HG03354 (cell line): ENCODE results near the gene UBE2G1.
"Not testable (repeated sequence)": the region's sequence is repeated elsewhere in the genome, so short reads cannot be mapped to it uniquely, and the experiment has no call there.

Source experiments
- ATAC-seq: cut with Tn5 transposase; IDR thresholded peaks from one replicate; pipeline ENCODE4 v1.9.1; 2021; ENCODE audit warnings: mild to moderate bottlenecking; ENCODE audit not compliant: unreplicated experiment, poor library complexity, severe bottlenecking

The UBE2G1 gene

GRCh38 chr17:4261452-4261851 lies 105.0 kb downstream of the UBE2G1 start:
- no peak for ATAC-seq

GRCh38 chr17:4258867-4259266 lies 107.6 kb downstream of the UBE2G1 start:
- no peak for ATAC-seq

GRCh38 chr17:4256952-4257351 lies 109.5 kb downstream of the UBE2G1 start:
- no peak for ATAC-seq

- ATAC-seq = not testable (repeated sequence)
These were observed 111.2 kb downstream of the UBE2G1 start for GRCh38 chr17:4255271-4255670.

GRCh38 chr17:4250887-4251286 lies 115.6 kb downstream of the UBE2G1 start:
- no peak for ATAC-seq

GRCh38 chr17:4249452-4250029 lies 116.9 kb downstream of the UBE2G1 start:
- no peak for ATAC-seq

GRCh38 chr17:4248504-4249277 lies 117.8 kb downstream of the UBE2G1 start:
- ATAC-seq = no peak

GRCh38 chr17:4247971-4248388 lies 118.5 kb downstream of the UBE2G1 start:
- ATAC-seq = no peak

- ATAC-seq = no peak
These were observed 119.0 kb downstream of the UBE2G1 start for GRCh38 chr17:4247361-4247970.

GRCh38 chr17:4246674-4247073 lies 119.8 kb downstream of the UBE2G1 start:
- no peak for ATAC-seq

- no peak for ATAC-seq
These were observed 124.9 kb downstream of the UBE2G1 start for GRCh38 chr17:4241535-4241934.

- ATAC-seq = no peak
These were observed 130.0 kb downstream of the UBE2G1 start for GRCh38 chr17:4236456-4236855.

GRCh38 chr17:4235372-4236279 lies 130.8 kb downstream of the UBE2G1 start:
- no peak for ATAC-seq

- ATAC-seq = no peak
These were observed 132.1 kb downstream of the UBE2G1 start for GRCh38 chr17:4234401-4234800.

- ATAC-seq = no peak
These were observed 132.7 kb downstream of the UBE2G1 start for GRCh38 chr17:4233668-4234258.

GRCh38 chr17:4232168-4232813 lies 134.2 kb downstream of the UBE2G1 start:
- ATAC-seq = no peak

- no peak for ATAC-seq
These were observed 136.6 kb downstream of the UBE2G1 start for GRCh38 chr17:4229627-4230541.
